Kidney (tissue), 14 donors: ENCODE measurements around the gene EGFL7. TPM values are rescaled to one million over a fixed set of nuclear protein-coding genes. Genes with fewer than 3 reads are reported as not detected.

ENCODE experiments used
- DNase-seq, 5 donors: peaks; one replicate each; pipeline ENCODE4 v3.0.0-alpha.2; 2013 to 2020
- FAIRE-seq: peaks from 2 replicates; lab custom pipeline; 2012; peaks lifted over from hg19 to GRCh38; lab: Jason Lieb, UNC
- H3K27ac ChIP-seq, 2 donors: one replicate each; pipeline ENCODE4 v1.7.0; 2013; ENCODE audit warnings: low read depth in 2 of 2, low read length in 2 of 2, inconsistent platforms in 1 of 2
- H3K27me3 ChIP-seq: one replicate; pipeline ENCODE4 v1.7.1; 2013; ENCODE audit warnings: low read length, inconsistent platforms; ENCODE audit not compliant: control insufficient read depth, insufficient read depth
- H3K36me3 ChIP-seq, 3 donors: one replicate each; pipeline versions ENCODE4 v1.7.0 to v1.7.1; 2013; ENCODE audit warnings: low read length in 3 of 3, control low read depth in 1 of 3, inconsistent platforms in 1 of 3; ENCODE audit not compliant: insufficient read depth in 3 of 3, control insufficient read depth in 2 of 3
- H3K4me1 ChIP-seq, 3 donors: one replicate each; pipeline versions ENCODE4 v1.7.0 to v1.7.1; 2013; ENCODE audit warnings: low read length in 3 of 3, inconsistent platforms in 1 of 3, low read depth in 1 of 3; ENCODE audit not compliant: control insufficient read depth in 2 of 3, insufficient read depth in 2 of 3
- H3K4me3 ChIP-seq, 3 donors: one replicate each; pipeline versions ENCODE4 v1.7.0 to v1.8.1; 2013; ENCODE audit warnings: low read length in 3 of 3, control low read depth in 1 of 3, inconsistent platforms in 1 of 3
- H3K9ac ChIP-seq, 3 donors: one replicate each; pipeline versions ENCODE4 v1.7.0 to v1.7.1; 2013; ENCODE audit warnings: low read length in 3 of 3, control low read depth in 1 of 3, inconsistent platforms in 1 of 3
- H3K9me3 ChIP-seq, 3 donors: one replicate each; pipeline versions ENCODE4 v1.7.0 to v1.7.1; 2013; ENCODE audit warnings: low read length in 3 of 3, control low read depth in 1 of 3, inconsistent platforms in 1 of 3; ENCODE audit not compliant: control insufficient read depth in 2 of 3, insufficient read depth in 1 of 3
- CTCF ChIP-seq: IDR thresholded peaks from 3 replicates; pipeline ENCODE4 v1.5.1; 2012; ENCODE audit warnings: mild to moderate bottlenecking, moderate library complexity, borderline replicate concordance; ENCODE audit not compliant: insufficient read depth; ENCODE audit errors: extremely low read depth
- intact Hi-C: fragments of 100-400 bp; cut with DNase I; formaldehyde crosslinking; loops from one replicate; pipeline ENCODE4 v1.11.1; 2022
- polyA plus RNA-seq: library from polyadenylated mRNA; stranded (reverse); fragments of 350-450 nt; fragmentation: Illumina TruSeq; extraction: RNeasy Lipid Tissue Mini Kit (QIAGEN cat#74804); gene quantifications from one replicate; pipeline ENCODE4 v1.2.3, GENCODE V29; 2014; ENCODE audit warnings: low read depth, low replicate concordance; ENCODE audit not compliant: insufficient read depth
- total RNA-seq: library from RNA; stranded (reverse); fragmentation: NEBNext Ultra II Directional; extraction: Animal tissue kit (Norgen Biotek cat#: 25700); gene quantifications from one replicate; pipeline ENCODE4 v1.2.1, GENCODE V29; 2021
- donor health status: control.
- donor health status: control.
- donor health status: control.
- donor health status: control.
- donor health status: control.
- donor health status: DM: yes; HTN: yes; CAD: no.
- donor health status: Normal renal cell carcinoma (clear cell type).

Gene EGFL7
- total and polyA plus RNA-seq, 2 donors from 2014 or later = 137 to 140 TPM

DNA sequence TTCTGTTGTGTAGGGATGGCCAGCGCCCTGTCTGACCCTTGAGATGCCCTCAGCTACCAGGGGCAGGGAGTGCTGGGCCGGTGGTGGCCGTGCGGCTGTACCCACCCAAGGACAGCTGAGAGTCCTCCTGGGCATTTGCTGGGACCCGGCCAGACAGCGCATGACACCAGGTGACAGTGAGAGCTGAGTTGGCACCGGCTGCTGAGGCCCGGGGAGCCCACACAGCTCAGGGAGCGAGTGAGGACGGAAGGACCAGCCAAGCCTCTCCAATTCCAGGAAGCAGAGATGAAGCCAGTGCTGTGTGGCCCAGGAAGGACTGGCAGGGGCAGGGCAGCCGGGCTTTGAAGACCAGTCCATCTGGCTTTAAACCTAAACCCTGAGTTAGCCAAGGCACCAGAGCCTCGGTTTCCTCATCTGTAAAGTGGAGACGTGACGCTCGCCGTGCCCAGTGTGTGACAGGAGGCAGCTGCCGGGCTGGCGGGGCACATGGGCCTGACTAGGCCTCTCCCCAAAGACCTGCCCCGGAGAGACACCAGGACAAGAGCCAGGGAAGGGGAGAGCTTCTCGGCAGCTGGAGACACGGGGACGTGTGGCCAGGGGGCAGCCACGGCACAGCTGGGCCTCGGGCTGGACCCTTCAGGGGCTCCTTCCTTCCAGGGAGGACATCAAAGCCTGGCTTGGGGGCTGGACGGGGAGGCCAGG is 27.5 kb downstream of the EGFL7 start:
- no peak for FAIRE-seq
- peak in 3 of 5 donors; percentile 1 to 77 (median 46) for DNase-seq
- Histone ChIP-seq H3K9me3 (no peaks in the 10 kb centered on the region), H3K36me3 (no peaks in the 10 kb centered on the region), H3K4me3 (no peak overlapping the region), H3K27ac (peak overlapping the region; percentile 41 to 76), H3K27me3 (no peaks in the 10 kb centered on the region), H3K9ac (peak overlapping the region in 1 of 3 donors; percentile 34), H3K4me1 (peaks cover 0 to 44% (median 3%) of the 10 kb centered on the region in 3 donors)
- no peak for TF ChIP-seq CTCF
- intact Hi-C loops = no loop called here

GRCh38 chr9:136690806-136691261 is 28.1 kb downstream of the EGFL7 start:
- Histone ChIP-seq H3K27me3 (no peaks in the 10 kb centered on the region), H3K4me1 (peaks cover 0 to 42% (median 8%) of the 10 kb centered on the region in 3 donors), H3K9ac (peak overlapping the region in 1 of 3 donors; percentile 34), H3K4me3 (no peak overlapping the region), H3K27ac (peak overlapping the region; percentile 41 to 76), H3K9me3 (no peaks in the 10 kb centered on the region), H3K36me3 (no peaks in the 10 kb centered on the region)
- FAIRE-seq (no peak), DNase-seq (peak in 3 of 5 donors; percentile 23 to 92 (median 51))
- TF ChIP-seq CTCF = no peak
- intact Hi-C loops = no loop called here

DNA sequence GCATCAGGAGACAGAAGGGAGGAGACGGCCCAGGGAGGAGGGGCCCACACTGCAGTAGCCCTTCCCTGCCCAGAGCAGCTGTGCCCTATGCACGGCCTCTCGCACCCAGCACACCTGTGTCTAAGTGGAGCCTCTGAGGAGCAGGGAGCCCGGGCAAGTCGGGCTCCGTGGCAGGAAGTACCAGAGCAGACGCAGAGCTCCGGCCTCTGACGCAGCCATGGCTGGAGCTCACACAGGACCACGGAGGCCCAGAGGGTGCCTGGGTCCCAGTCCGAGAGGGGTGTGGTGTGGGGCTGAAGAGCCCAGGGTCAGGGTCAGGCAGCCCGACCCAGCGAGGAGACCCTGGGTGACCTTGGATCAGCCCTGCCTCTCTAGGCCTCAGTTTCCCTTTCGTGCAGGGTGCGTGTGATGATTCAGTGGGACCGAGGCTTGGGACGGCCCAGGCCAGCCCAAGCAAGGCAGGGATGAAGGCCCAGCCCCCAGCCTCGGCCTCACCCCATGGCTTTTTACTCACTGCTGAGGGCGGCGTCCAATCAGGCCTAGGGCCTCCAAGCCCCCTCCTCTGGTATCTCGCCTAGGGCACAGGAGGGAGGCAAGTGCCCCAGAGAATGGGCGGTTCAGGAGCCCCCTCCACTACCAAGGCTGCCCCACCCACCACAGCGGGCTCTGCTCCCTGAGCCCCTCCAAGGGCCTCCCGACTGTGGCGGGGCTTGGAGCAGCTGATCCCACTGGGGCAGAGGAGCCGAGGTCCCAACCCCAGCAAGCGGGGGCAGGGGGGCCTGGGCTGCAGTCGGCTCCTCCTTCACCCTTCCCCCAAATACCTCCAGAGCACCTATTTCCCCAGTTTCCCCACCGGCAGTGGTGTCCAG is 28.8 kb downstream of the EGFL7 start:
- Histone ChIP-seq H3K36me3 (no peaks in the 10 kb centered on the region), H3K9me3 (no peaks in the 10 kb centered on the region), H3K27ac (peak overlapping the region; percentile 3 to 76), H3K9ac (no peak overlapping the region), H3K4me1 (peaks cover 0 to 45% (median 14%) of the 10 kb centered on the region in 3 donors), H3K4me3 (no peak overlapping the region), H3K27me3 (no peaks in the 10 kb centered on the region)
- no peak for TF ChIP-seq CTCF
- FAIRE-seq (no peak), DNase-seq (peak in 3 of 5 donors; percentile 5 to 79 (median 58))
- intact Hi-C loops = no loop called here
